Mucosa of rectum (tissue), 2 donors: ENCODE measurements around the gene AGPAT4.

Source experiments
- H3K27ac ChIP-seq, 2 donors: one replicate each; pipeline ENCODE4 v1.7.0; 2013; ENCODE audit warnings: inconsistent platforms in 2 of 2, low read depth in 2 of 2, low read length in 2 of 2
- H3K27me3 ChIP-seq, 2 donors: one replicate each; pipeline ENCODE4 v1.7.0; 2013; ENCODE audit warnings: low read length in 2 of 2; ENCODE audit not compliant: control insufficient read depth in 2 of 2, insufficient read depth in 2 of 2
- H3K36me3 ChIP-seq, 2 donors: one replicate each; pipeline ENCODE4 v1.7.0; 2013; ENCODE audit warnings: low read length in 2 of 2; ENCODE audit not compliant: control insufficient read depth in 2 of 2, insufficient read depth in 2 of 2
- H3K4me1 ChIP-seq, 2 donors: one replicate each; pipeline ENCODE4 v1.7.0; 2013; ENCODE audit warnings: low read length in 2 of 2, mild to moderate bottlenecking in 1 of 2; ENCODE audit not compliant: control insufficient read depth in 2 of 2, insufficient read depth in 2 of 2
- H3K4me3 ChIP-seq, 2 donors: one replicate each; pipeline ENCODE4 v1.7.0; 2013; ENCODE audit warnings: low read length in 2 of 2
- H3K9ac ChIP-seq, 2 donors: one replicate each; pipeline ENCODE4 v1.7.0; 2013; ENCODE audit warnings: low read length in 2 of 2, low read depth in 1 of 2, mild to moderate bottlenecking in 1 of 2
- H3K9me3 ChIP-seq, 2 donors: one replicate each; pipeline ENCODE4 v1.7.0; 2013; ENCODE audit warnings: low read length in 2 of 2; ENCODE audit not compliant: control insufficient read depth in 2 of 2
- donor health status: healthy.
- donor health status: Normal muscosa, but diverticular disease.

AGPAT4 gene

DNA sequence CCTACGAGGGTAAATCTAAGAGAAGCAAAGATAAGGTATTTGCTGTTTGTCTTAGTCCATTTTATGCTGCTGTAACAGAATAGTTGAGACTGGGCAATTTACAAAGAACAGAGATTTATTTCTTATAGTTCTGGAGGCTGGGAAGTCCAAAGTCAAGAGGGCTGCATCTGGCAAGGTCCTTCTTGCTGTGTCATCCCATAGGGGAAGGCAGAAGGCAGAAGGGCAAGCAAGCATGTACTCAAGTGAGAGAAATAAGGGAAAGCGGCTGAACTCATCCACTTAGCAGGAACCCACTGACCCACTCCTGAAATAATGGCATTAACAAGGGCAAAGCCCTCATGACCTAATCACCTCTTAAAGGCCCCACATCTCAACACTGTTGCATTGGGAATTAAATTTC is 102.7 kb downstream of the AGPAT4 start:
- no peaks in the 10 kb centered on the region for H3K9me3 ChIP-seq
- no peak overlapping the region for H3K4me3 ChIP-seq
- no peak overlapping the region for H3K27ac ChIP-seq
- H3K4me1 ChIP-seq = no peaks in the 10 kb centered on the region
- H3K9ac ChIP-seq = no peak overlapping the region
- H3K27me3 ChIP-seq = no peaks in the 10 kb centered on the region
- no peaks in the 10 kb centered on the region for H3K36me3 ChIP-seq

- H3K27ac ChIP-seq = no peak overlapping the region
- H3K9me3 ChIP-seq = no peaks in the 10 kb centered on the region
Observed at GRCh38 chr6:161169696-161170095, 104.2 kb downstream of the AGPAT4 start.

DNA sequence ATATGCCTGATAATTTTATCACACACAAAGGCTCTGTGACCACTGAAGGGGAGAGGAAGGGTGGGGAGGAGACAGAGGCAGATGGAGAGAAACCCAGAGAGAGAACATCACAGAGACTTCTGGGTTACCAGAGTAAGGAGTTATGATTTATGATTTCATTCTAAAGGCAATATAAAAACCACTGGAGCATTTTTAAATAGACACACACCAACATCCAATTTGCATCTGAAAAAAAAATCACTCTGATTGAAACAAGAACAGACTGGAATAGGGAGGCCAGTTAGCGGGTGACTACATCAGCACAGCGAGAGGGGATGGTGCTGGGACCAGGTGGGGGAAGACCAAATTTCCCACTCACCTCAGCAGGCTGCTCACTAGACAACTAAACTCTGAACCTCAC is 104.8 kb downstream of the AGPAT4 start:
- H3K9me3 ChIP-seq = no peaks in the 10 kb centered on the region
- H3K9ac ChIP-seq = no peak overlapping the region

More at GRCh38 chr6:161169696-161170095, 104.2 kb downstream of the AGPAT4 start:
- H3K27me3 ChIP-seq = no peaks in the 10 kb centered on the region
- no peaks in the 10 kb centered on the region for H3K36me3 ChIP-seq
- no peak overlapping the region for H3K9ac ChIP-seq
- H3K4me1 ChIP-seq = no peaks in the 10 kb centered on the region
- no peak overlapping the region for H3K4me3 ChIP-seq

GRCh38 chr6:161168281-161168891 is 105.5 kb downstream of the AGPAT4 start:
- Histone ChIP-seq H3K27me3 (no peaks in the 10 kb centered on the region), H3K9me3 (no peaks in the 10 kb centered on the region), H3K4me1 (no peaks in the 10 kb centered on the region), H3K27ac (no peak overlapping the region), H3K4me3 (no peak overlapping the region), H3K36me3 (no peaks in the 10 kb centered on the region), H3K9ac (no peak overlapping the region)

More for the DNA sequence above, 104.8 kb downstream of the AGPAT4 start:
- H3K4me1 ChIP-seq = no peaks in the 10 kb centered on the region
- no peaks in the 10 kb centered on the region for H3K27me3 ChIP-seq
- H3K36me3 ChIP-seq = no peaks in the 10 kb centered on the region
- no peak overlapping the region for H3K27ac ChIP-seq
- no peak overlapping the region for H3K4me3 ChIP-seq

DNA sequence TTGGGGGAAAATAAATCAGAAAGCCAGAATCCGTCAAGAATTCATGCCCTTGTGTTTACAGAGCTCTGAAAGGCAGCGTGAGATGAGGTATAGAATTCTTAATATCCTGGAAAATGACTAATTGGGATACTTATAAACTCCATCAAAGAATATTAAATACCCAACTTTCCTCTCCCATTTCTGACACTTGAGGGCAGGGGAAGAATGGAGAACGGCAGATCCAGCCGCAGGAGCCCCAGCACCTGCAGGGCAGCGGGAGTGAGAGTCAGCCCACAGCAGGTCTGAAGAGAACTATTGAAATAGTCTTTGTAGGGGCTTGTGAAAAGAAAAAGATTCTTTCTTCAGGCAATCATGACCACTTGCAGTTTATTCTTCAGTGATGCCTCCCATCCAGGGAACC is 107.2 kb downstream of the AGPAT4 start:
- Histone ChIP-seq H3K4me1 (no peaks in the 10 kb centered on the region), H3K27ac (no peak overlapping the region), H3K9me3 (no peaks in the 10 kb centered on the region), H3K9ac (no peak overlapping the region), H3K27me3 (no peaks in the 10 kb centered on the region), H3K36me3 (no peaks in the 10 kb centered on the region), H3K4me3 (no peak overlapping the region)

DNA sequence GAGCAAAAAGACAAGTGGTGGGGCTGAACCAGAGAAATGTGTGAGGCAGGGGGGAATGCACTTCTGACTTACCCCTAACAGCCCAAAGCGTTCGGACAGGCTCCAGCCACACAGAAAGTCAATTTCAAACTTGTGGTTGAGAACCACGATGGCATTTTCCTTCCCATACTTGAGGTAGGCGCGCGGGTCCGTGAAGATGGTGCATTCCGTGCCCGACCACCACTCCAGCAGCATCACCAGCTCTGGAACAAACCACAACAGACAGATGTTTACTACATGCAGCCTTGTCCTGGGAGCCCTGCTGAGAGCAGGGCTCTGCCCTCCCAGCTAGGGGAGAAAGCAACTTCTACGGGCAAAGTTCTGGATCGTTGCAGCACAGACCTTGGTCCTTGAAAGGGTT is 107.7 kb downstream of the AGPAT4 start:
- no peak overlapping the region for H3K27ac ChIP-seq
- H3K36me3 ChIP-seq = no peaks in the 10 kb centered on the region
- H3K9ac ChIP-seq = no peak overlapping the region
- no peak overlapping the region for H3K4me3 ChIP-seq
- H3K9me3 ChIP-seq = no peaks in the 10 kb centered on the region
- no peaks in the 10 kb centered on the region for H3K27me3 ChIP-seq
- no peaks in the 10 kb centered on the region for H3K4me1 ChIP-seq

DNA sequence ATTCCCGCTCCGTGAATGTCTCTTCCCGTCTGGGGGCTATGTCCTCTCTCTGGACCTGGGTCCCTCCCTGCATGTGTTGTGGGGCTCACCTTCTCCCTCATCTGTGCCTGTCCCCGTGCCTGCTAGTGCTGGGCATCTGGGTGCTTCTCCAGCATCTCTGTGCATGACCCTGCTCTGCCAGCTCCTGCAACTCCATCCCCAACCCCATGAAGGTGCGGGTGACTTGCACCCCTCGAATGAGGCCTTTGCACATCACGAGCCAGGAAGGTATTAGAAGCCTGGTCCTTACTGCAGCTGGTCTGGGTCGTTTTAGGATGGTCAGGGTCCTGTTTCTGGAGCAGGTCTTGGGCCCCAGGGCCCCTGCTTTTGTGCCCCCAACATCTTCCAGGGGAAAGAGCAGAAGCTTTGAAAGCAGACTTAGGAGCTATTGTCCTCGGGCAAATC is 109.7 kb downstream of the AGPAT4 start:
- no peaks in the 10 kb centered on the region for H3K4me1 ChIP-seq
- H3K36me3 ChIP-seq = no peaks in the 10 kb centered on the region
- H3K27ac ChIP-seq = no peak overlapping the region
- no peaks in the 10 kb centered on the region for H3K9me3 ChIP-seq
- H3K27me3 ChIP-seq = no peaks in the 10 kb centered on the region
- H3K4me3 ChIP-seq = no peak overlapping the region
- H3K9ac ChIP-seq = no peak overlapping the region

GRCh38 chr6:161163466-161164181 is 110.2 kb downstream of the AGPAT4 start:
- H3K4me1 ChIP-seq = no peaks in the 10 kb centered on the region
- H3K9ac ChIP-seq = no peak overlapping the region
- H3K27ac ChIP-seq = no peak overlapping the region
- no peak overlapping the region for H3K4me3 ChIP-seq
- H3K27me3 ChIP-seq = no peaks in the 10 kb centered on the region
- H3K36me3 ChIP-seq = no peaks in the 10 kb centered on the region
- no peaks in the 10 kb centered on the region for H3K9me3 ChIP-seq

DNA sequence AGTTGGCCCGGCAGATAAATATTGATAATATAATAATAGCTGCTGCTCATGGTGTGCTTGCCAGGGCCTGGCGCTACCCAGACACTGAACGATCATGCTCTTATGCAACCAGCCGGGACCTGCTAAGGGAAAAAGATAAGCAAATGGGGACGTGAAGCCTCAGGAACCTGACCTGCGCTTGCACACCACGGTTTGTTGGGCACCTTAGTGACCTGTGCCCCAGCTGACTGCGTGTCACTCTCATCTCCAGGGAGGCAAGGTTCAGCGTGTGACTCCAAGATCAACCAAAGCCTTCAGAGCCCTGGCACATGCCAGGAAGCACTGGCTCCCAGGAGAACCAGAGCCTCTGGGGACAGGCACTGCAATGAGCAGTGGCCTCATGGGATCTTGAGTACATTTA is 111.1 kb downstream of the AGPAT4 start:
- no peak overlapping the region for H3K9ac ChIP-seq
- no peaks in the 10 kb centered on the region for H3K36me3 ChIP-seq
- H3K27me3 ChIP-seq = no peaks in the 10 kb centered on the region
- no peak overlapping the region for H3K4me3 ChIP-seq
- no peaks in the 10 kb centered on the region for H3K4me1 ChIP-seq
- no peak overlapping the region for H3K27ac ChIP-seq
- no peaks in the 10 kb centered on the region for H3K9me3 ChIP-seq

GRCh38 chr6:161161889-161162624 is 111.8 kb downstream of the AGPAT4 start:
- H3K9ac ChIP-seq = no peak overlapping the region
- H3K36me3 ChIP-seq = no peaks in the 10 kb centered on the region
- H3K4me1 ChIP-seq = no peaks in the 10 kb centered on the region
- no peak overlapping the region for H3K27ac ChIP-seq
- H3K9me3 ChIP-seq = no peaks in the 10 kb centered on the region
- H3K4me3 ChIP-seq = no peak overlapping the region
- no peaks in the 10 kb centered on the region for H3K27me3 ChIP-seq
